Left lobe of liver (tissue), 2 donors: ENCODE data around the gene ARHGAP24. TPM values are rescaled to one million over a fixed set of nuclear protein-coding genes. Genes with fewer than 3 reads are reported as not detected.
"Not testable (repeated sequence)": the region's sequence is repeated elsewhere in the genome, so short reads cannot be mapped to it uniquely, and the experiment has no call there.

ENCODE experiments used
- ATAC-seq: fragments of 200-7000 bp; cut with Tn5 transposase; one replicate; pipeline ENCODE4 v1.9.1; 2020; ENCODE audit warnings: mild to moderate bottlenecking, moderate library complexity
- DNase-seq: peaks from one replicate; pipeline ENCODE4 v3.0.0-alpha.2; 2020; ENCODE audit warnings: low spot score
- total RNA-seq: library from RNA; stranded (reverse); gene quantifications from one replicate; pipeline ENCODE4 v1.2.1, GENCODE V29; 2021
- donor health status: DM: no; HTN: no; CAD: no; lungs with moderate emphysema.
- donor health status: DM: no; HTN: yes; CAD: no.

Gene ARHGAP24
- total RNA-seq, 1 donor from 2014 or later: 6.8 TPM

DNA sequence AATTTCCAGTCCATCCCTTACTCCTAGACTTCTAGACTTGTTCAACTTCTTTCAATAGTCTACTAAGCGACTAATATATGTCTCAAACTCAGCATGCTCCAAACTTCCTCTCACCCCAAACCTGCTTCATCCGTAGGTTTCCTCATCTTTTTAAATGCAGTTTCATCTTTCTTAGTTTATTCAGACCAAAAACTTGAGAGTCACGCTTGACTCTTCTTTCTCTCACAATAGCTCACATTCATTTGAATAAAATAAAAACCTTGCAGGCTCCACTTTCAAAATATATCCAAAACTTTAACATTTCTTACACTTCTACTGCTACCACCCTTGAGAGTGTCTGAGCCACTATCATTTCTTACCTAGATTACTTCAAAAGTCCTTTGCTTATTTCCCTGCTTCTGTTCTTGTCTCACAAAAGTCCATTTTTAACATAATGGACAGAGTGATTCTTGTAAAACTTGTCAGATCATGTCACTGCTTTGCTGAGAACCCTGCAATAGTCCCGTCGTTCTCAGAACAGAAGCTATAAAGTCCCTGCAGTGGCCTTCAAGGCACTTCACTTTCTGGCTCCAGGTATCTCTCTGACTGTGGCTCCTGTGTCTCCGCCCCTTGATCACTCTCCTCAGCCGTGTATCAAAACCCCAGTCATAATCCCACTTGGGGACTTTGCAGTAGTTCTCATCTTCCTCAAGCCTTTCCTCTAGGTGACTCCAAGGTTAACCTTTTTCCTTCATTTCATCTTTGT is 167.6 kb downstream of the ARHGAP24 start:
- ATAC-seq: no peak

DNA sequence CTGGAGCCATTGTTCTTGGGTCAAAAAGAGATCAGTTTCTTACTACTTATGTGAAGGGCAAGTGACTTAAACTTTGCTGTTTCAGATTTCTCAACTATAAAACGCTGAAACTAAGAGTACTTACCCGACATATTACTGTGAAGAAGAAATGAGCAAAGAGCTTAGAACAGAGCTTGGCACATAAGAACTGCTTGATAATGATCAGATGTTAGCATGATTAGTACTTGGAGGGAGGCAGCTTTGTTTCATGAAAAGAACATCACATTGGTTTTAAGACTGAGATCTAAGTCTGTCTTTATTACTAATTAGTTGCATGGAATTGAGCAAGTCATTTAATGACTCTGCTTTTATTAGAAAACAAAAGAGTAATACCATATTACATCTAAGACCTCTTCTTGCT is 169.1 kb downstream of the ARHGAP24 start:
- DNase-seq (no peak), ATAC-seq (no peak)

More for the DNA sequence above, 167.6 kb downstream of the ARHGAP24 start:
- DNase-seq: no peak

- DNase-seq: no peak
- no peak for ATAC-seq
These were observed 176.0 kb downstream of the ARHGAP24 start for GRCh38 chr4:85650908-85651307.

DNA sequence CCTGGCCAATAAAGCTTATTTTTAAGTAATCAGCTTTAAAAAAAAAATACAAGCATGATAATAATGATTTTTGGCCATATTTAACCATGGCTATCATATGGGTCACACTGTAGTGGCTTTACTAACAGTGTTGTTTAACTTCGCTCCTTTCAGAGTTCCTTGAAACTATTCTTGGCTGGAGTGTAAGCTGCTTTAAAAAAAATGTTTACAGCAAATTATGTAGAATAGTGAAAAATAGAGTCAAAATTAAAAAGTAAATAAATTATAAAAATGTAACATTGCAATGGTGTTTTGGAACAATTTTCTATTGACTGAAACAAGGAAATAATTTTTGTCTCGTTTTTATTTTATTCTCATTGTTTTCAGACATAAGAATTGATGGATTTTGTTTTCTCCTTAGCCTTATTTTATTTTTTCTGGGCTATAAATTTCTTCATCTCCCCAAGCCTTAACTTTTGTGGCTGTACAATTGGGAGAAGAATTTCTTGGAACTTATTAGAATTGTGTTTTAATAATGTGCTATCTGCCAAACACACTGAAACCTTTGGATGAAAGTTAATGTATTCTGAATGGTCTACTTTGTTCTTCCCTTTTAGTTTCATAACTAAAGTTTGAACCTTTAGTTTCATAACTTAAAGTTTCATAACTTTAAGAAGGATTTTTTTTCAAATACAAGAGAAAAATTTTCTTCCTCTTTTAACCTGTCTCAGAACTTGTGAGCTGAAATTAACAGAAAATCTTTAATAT is 182.0 kb downstream of the ARHGAP24 start:
- ATAC-seq: no peak
- DNase-seq: no peak

DNA sequence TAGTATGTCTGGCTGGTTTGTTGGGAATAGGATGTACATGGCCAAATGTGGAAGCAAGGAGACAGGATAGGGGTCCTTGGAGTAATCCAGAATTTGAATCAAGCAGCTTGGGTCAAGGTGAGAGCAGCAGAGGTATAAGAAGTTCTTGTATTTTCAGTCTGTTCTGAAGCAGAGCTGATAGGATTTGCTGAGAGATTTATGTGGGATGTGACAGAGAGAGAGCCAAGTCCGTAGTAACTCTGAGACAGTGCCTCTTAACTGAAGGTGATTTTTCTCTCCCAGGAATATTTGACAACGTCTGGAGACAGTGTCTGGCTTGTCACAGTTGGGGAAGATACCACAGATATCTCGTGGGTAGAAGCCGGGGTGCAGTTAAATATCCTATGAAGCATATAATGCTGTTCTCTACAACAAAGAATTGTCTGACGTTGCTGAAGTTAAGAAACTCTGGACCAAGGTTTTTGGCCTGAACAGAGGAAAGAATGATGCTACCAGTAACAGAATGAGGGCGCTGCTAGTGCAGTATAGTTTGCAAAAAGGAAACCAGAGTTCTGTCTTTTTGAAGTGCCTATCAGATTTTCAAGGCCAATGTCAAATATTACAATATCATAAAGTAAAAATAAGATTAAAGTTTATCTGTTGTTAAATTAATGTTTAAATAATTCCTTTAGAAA is 184.0 kb downstream of the ARHGAP24 start:
- DNase-seq: no peak
- no peak for ATAC-seq

DNA sequence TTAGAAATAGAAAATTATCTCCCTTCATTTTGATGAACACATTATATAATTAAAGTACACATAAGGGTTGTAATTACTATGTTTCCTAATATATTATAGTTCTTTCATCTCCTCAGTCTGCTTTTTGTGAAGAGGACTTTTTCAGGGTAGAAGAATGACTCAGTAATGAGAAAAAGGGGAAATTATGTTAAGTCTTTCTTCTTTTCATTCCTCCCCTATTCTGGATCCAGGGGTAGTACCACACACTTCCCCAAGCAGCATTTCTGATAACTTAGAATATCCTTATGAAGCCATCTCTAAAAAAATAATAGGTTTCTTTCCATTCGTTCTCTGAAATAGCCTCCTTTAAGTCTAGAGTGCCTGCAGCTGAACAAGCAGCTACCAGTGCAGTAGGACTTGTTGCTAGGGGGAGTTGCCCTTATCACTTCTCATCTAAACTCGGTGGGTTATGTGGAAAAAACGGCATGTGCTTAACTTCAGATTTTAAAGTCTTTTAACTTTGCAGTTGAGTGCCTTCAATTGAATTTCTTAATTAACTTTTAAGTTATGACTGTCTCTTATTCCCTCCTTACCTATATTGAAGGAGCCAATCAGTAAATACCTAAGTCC is 184.8 kb downstream of the ARHGAP24 start:
- ATAC-seq (no peak), DNase-seq (no peak)

- not testable (repeated sequence) for ATAC-seq, DNase-seq
These were observed 191.7 kb downstream of the ARHGAP24 start for GRCh38 chr4:85666625-85667024.

DNA sequence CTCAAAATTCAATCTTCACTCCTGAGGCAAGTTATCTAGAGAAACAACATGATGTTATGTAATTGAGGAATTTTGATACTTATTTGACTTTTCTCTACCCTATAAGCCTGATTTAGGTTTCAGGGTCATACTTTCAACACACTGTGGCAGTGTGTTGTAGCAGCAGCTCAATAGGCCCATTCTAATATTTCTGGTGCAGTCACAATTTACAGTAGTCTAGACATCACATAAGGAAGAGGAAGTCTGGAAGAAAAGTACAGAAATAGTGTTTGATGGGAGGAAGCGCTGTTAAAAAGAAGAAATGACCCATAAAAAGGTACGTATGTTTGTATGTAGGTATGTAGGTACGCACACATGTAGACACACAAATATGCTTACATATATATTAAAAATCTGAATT is 194.3 kb downstream of the ARHGAP24 start:
- DNase-seq (no peak), ATAC-seq (no peak)

DNA sequence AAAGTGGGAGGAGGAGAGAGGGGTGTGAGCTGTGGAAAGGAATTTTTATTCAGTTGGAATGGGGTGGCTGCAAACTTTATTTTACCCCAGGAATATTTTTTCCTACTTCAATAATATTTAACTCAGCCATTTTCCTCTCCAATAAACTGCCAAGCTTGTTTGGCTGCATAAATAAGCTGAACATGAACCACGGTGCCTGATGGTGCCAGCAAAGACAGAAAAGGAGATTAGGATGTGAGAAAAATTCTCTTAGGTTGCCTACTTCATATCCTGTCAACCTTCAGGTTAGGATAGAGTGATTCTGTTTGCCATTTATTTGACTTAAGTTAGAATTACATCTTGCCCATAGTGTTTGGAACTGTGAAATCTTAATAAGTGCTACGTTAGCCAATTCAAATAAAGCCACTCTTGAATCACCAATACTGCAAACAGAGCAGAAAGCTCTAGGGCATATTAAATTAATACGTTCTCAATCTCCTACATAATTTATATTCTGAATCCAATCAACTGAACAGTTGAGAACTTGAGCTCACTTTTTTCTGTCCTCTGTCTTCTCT is 195.1 kb downstream of the ARHGAP24 start:
- DNase-seq (no peak), ATAC-seq (no peak)

GRCh38 chr4:85671120-85671519 is 196.2 kb downstream of the ARHGAP24 start:
- ATAC-seq: no peak
- DNase-seq: no peak

GRCh38 chr4:85672116-85672515 is 197.2 kb downstream of the ARHGAP24 start:
- ATAC-seq (no peak), DNase-seq (no peak)

- no peak for DNase-seq
- ATAC-seq: no peak
These were observed 198.0 kb downstream of the ARHGAP24 start for GRCh38 chr4:85672959-85673358.

DNA sequence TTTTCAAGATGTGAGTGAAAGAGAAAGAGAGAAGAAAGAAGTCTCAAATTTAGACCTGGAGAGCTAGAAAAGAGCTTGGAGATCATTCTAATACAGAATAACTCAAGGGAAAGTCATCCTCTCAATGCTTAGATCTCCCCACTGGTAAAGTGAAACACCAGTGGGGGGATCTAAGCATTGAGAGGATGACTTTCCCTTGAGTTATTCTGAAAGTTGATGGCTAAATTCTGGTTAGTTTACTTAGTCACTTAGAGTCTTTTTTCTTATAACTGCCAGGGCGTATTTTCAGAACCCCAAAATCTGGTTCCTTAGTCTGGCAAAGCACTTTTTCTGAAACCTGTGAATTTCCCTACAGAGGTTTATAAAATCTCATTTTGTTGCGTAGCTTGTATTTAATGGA is 198.6 kb downstream of the ARHGAP24 start:
- ATAC-seq: no peak
- DNase-seq: no peak

DNA sequence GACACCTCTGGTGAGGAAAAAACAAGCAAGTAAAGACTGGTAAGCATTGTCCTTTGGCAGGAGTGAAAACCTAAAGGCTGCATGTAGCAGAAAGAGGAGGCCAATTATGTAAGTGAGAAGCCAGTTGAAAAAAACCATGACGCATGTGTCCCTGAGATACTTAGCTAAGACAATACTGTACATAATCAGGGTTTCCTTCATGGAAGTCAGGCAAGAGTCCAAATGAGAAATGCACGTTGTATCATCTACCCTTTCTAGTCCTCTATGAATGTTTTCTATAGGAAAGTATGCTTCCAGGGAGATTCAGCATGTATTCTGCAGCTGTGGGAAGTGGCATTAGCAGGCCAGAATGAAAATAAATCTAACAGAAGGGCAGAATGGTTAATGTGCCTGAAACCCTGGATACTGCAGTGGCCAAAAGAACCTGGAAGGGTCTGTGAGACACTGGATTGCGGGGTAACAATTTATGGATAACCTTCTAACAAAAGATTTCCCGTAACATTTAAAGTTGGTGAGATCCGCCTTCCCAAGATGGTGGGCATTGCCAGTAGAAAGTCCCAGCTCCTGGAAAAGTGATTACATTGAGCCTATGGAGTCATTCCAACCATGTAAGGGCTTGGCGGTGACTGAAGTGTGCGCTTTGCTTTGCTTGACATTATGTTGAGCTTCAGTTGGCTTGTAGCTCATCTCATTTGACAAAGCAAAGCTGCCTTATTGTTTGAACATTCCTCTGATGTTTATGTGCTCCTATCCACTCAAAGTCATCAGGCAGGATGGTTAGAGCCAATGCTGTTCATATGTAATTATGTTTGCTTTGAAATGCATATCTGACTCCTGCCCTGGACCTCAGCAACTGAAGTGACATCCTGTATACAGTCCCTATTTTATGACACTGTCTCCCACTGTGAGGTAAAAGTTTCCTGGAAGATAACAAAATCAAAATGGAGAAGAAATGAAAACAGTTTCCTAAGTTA is 200.4 kb downstream of the ARHGAP24 start:
- ATAC-seq (no peak), DNase-seq (no peak)

DNA sequence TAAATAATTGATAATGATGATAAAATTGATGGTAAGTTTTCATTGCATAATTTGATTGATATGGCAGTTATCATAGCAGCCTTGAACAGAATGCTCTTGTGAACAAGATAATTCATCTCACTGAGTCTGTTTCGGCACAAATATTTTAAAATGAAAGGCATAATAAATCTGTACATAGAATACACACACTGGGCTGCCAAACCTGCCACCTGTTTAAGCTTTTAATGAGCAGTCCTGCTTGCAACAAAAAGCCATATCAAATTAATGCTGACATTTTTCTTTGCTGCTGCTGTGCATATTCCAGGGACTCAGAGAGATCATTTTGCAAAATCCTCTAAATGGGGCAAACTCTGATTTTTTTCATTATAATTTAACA is 201.1 kb downstream of the ARHGAP24 start:
- no peak for ATAC-seq
- DNase-seq: no peak

DNA sequence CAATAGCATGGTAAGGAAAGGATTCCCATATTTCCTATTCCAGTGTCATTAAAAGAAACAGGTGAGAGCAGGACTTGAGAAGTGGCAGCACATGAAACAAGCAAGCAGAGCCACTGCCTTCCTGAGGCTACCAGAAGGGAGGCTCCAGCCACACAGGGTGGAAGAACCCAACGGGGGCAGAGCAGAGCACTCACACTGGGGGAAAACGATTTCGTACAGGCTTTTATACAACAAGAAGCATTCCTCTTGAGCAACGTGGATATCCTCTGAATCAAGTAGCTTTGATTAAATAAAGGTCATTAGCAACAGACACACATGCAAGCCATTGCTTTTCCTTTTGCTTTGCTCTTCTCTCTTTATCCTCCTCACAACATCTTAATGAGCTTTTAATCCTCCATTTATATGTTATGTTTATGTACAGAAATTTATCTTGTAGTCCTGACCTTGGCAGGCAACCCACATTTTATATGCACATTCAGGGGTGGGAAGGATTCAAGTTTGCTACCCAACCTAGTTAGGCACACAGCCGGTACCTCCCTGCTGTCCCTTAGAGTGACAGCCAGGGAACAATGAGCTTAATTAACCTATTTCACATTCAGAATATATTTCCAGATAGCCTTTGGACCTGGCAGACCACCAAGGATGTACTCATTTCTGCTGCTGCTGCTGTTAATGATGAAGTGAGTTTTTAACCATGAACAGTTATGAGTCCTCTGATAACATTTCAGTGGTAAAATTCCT is 202.1 kb downstream of the ARHGAP24 start:
- DNase-seq (no peak), ATAC-seq (no peak)

DNA sequence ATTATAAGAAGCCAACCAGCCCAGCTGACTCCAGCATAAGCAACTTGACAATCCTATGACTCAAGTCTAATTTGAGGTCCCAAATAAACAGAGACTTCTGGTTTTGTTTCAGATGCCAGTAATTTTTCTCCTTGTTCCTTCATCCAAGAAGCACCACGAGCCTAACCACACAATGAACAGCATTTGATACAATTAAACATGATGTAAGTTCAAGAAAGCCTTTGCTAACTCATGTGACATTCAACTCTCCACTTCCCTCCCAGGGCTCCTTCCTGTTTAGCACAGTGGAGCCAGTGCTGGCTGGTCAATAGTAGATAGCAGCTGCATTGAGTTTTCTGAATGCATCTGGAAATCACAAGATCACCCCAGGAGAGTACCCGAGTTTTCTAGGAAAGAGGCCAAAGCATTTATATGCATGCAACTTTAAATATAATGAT is 206.3 kb downstream of the ARHGAP24 start:
- ATAC-seq: peak; percentile 56
- no peak for DNase-seq

DNA sequence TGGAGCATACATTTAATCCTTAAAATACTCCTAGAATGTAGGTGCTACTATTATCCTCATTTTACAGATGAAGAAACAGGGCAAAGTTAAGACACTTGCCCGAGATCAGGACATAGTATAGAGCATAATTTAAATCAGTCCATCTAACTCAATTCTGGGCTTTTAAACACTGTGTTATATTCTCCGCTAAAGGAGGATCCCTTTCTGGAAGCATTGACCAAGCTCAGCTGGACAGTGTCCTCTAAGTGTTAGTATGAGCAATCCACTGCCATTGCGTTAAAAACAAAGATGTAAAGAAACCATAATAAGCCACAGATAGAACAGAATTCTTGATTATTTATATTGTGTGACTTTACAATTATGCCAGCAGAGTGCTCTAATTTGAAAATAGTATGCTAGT is 207.0 kb downstream of the ARHGAP24 start:
- no peak for DNase-seq
- no peak for ATAC-seq

DNA sequence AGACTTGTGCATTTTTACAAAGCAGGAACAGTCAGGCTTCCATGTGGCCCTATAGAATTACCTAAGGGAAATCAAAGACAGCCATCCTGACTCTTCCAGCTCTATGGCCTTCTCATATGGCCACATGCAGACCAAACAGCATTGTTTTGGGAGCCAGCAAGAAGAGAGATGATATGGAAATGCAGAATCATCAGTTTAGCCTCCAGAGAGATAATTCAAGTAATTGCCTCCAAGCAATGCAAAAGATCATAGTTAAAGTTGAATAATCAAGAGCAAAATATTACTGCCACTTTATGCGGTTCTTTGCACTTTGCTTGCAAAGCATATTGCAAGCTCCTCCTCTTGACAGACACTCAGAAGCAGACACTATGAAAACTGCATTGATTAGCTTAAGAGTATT is 207.4 kb downstream of the ARHGAP24 start:
- ATAC-seq: no peak
- no peak for DNase-seq
